ENCODE results near the gene SNX24. TPM values are rescaled to one million over a fixed set of nuclear protein-coding genes. Genes with fewer than 3 reads are reported as not detected.

Gene SNX24
- total RNA-seq, 4 donors from 2014 or later, result 12.5 to 16.4 (median 13.9) TPM

GRCh38 chr5:122944051-122944450 lies 98.6 kb downstream of the SNX24 start:
- no peak for DNase-seq (ENCODE audit: extremely low spot score)
- peaks cover 0 to 5% (median 2%) of the 10 kb centered on the region in 4 donors for H3K36me3 ChIP-seq
- WGBS, result 97% methylated on average over 1 of the region's 1 CpG
- no peak overlapping the region for H3K27ac ChIP-seq (replicated peaks in 1 of 4)
- intact Hi-C loops (cut with DNase I), result no loop called here
- H3K9me3 ChIP-seq, result no peaks in the 10 kb centered on the region
- no peak overlapping the region for H3K4me3 ChIP-seq
- TF ChIP-seq POLR2A (IDR thresholded peaks at IDR 0.05; ENCODE audit: low read depth) (no peak), CTCF (IDR thresholded peaks at IDR 0.05) (no peak), POLR2AphosphoS5 (IDR thresholded peaks at IDR 0.05) (no peak), EP300 (IDR thresholded peaks at IDR 0.05) (no peak)
- H3K27me3 ChIP-seq, result no peaks in the 10 kb centered on the region
- peaks cover 0 to 15% (median 12%) of the 10 kb centered on the region in 4 donors for H3K4me1 ChIP-seq

GRCh38 chr5:122947372-122947771 lies 102.0 kb downstream of the SNX24 start:
- Histone ChIP-seq H3K27ac (replicated peaks in 1 of 4) (no peak overlapping the region), H3K36me3 (peaks cover 0 to 5% (median 2%) of the 10 kb centered on the region in 4 donors), H3K9me3 (no peaks in the 10 kb centered on the region), H3K4me1 (peaks cover 0 to 12% (median 9%) of the 10 kb centered on the region in 4 donors), H3K27me3 (no peaks in the 10 kb centered on the region), H3K4me3 (no peak overlapping the region)
- TF ChIP-seq POLR2AphosphoS5 (IDR thresholded peaks at IDR 0.05) (no peak), EP300 (IDR thresholded peaks at IDR 0.05) (no peak), POLR2A (IDR thresholded peaks at IDR 0.05; ENCODE audit: low read depth) (no peak), CTCF (IDR thresholded peaks at IDR 0.05) (no peak)
- intact Hi-C loops (cut with DNase I), result no loop called here
- WGBS, result 100% methylated on average over 1 of the region's 1 CpG
- DNase-seq (ENCODE audit: extremely low spot score), result no peak

- H3K4me3 ChIP-seq, result no peak overlapping the region
- peaks cover 0 to 5% (median 2%) of the 10 kb centered on the region in 4 donors for H3K36me3 ChIP-seq
- DNase-seq (ENCODE audit: extremely low spot score), result no peak
- peaks cover 0 to 8% (median 5%) of the 10 kb centered on the region in 4 donors for H3K4me1 ChIP-seq
- H3K9me3 ChIP-seq, result no peaks in the 10 kb centered on the region
- WGBS, result 58% methylated on average over 3 of the region's 3 CpGs
- TF ChIP-seq EP300 (IDR thresholded peaks at IDR 0.05), result no peak
- no peak for TF ChIP-seq CTCF (IDR thresholded peaks at IDR 0.05)
- TF ChIP-seq POLR2A (IDR thresholded peaks at IDR 0.05; ENCODE audit: low read depth), result no peak
- TF ChIP-seq POLR2AphosphoS5 (IDR thresholded peaks at IDR 0.05), result no peak
- intact Hi-C loops (cut with DNase I), result no loop called here
- no peaks in the 10 kb centered on the region for H3K27me3 ChIP-seq
- no peak overlapping the region for H3K27ac ChIP-seq (replicated peaks in 1 of 4)
Observed at GRCh38 chr5:122947772-122948171, 102.4 kb downstream of the SNX24 start.

GRCh38 chr5:122948319-122948718 lies 102.9 kb downstream of the SNX24 start:
- Histone ChIP-seq H3K36me3 (peaks cover 0 to 5% (median 2%) of the 10 kb centered on the region in 4 donors), H3K27me3 (no peaks in the 10 kb centered on the region), H3K4me3 (no peak overlapping the region), H3K27ac (replicated peaks in 1 of 4) (no peak overlapping the region), H3K4me1 (peaks cover 0 to 3% (median 1%) of the 10 kb centered on the region in 4 donors), H3K9me3 (no peaks in the 10 kb centered on the region)
- DNase-seq (ENCODE audit: extremely low spot score), result no peak
- WGBS, result 100% methylated on average over 2 of the region's 2 CpGs
- intact Hi-C loops (cut with DNase I), result no loop called here
- TF ChIP-seq CTCF (IDR thresholded peaks at IDR 0.05), result no peak
- no peak for TF ChIP-seq POLR2AphosphoS5 (IDR thresholded peaks at IDR 0.05)
- no peak for TF ChIP-seq EP300 (IDR thresholded peaks at IDR 0.05)
- TF ChIP-seq POLR2A (IDR thresholded peaks at IDR 0.05; ENCODE audit: low read depth), result no peak

GRCh38 chr5:122951658-122952057 lies 106.2 kb downstream of the SNX24 start:
- H3K36me3 ChIP-seq, result peaks cover 0 to 14% (median 2%) of the 10 kb centered on the region in 4 donors
- no peak for DNase-seq (ENCODE audit: extremely low spot score)
- intact Hi-C loops (cut with DNase I), result no loop called here
- no peak overlapping the region for H3K27ac ChIP-seq (replicated peaks in 1 of 4)
- TF ChIP-seq CTCF (IDR thresholded peaks at IDR 0.05) (no peak), EP300 (IDR thresholded peaks at IDR 0.05) (no peak), POLR2A (IDR thresholded peaks at IDR 0.05; ENCODE audit: low read depth) (no peak), POLR2AphosphoS5 (IDR thresholded peaks at IDR 0.05) (no peak)
- no peaks in the 10 kb centered on the region for H3K9me3 ChIP-seq
- no peak overlapping the region for H3K4me3 ChIP-seq
- H3K4me1 ChIP-seq, result no peaks in the 10 kb centered on the region
- H3K27me3 ChIP-seq, result no peaks in the 10 kb centered on the region
- 89% methylated on average over 8 of the region's 8 CpGs for WGBS

Data from esophagus muscularis mucosa (tissue), 4 donors.